Stimulated activated naive CD8-positive, alpha-beta T cell treated with anti-CD3 and anti-CD28 coated beads, Interleukin-15, Interleukin-2, amounts not matched to agents 100 ng/mL and 50 ng/mL, for 24 hours (primary cell): ENCODE results near the gene GRIP1.

Experiments
- H3K27ac Mint-ChIP-seq: one replicate; pipeline ENCODE4 v1.8.0; 2021; ENCODE audit warnings: mild to moderate bottlenecking, mixed read lengths
- H3K27me3 Mint-ChIP-seq: one replicate; pipeline ENCODE4 v1.8.0; 2021; ENCODE audit warnings: mixed read lengths
- H3K36me3 Mint-ChIP-seq: one replicate; pipeline ENCODE4 v1.8.0; 2021; ENCODE audit warnings: low read depth, mixed read lengths
- H3K4me1 Mint-ChIP-seq: one replicate; pipeline ENCODE4 v1.8.0; 2021; ENCODE audit warnings: low read depth, mixed read lengths
- H3K4me3 Mint-ChIP-seq: one replicate; pipeline ENCODE4 v1.8.0; 2021; ENCODE audit warnings: mild to moderate bottlenecking, mixed read lengths
- H3K9me3 Mint-ChIP-seq: one replicate; pipeline ENCODE4 v1.8.0; 2021; ENCODE audit warnings: mixed read lengths

GRIP1 gene

GRCh38 chr12:66297923-66298322 lies 381.0 kb downstream of the GRIP1 start:
- Mint-ChIP-seq H3K4me1 (peaks cover 30% of the 10 kb centered on the region), H3K9me3 (no peaks in the 10 kb centered on the region), H3K36me3 (peaks cover 5% of the 10 kb centered on the region), H3K27ac (no peak overlapping the region), H3K4me3 (no peak overlapping the region), H3K27me3 (no peaks in the 10 kb centered on the region)
